DND-41 (cell line): Measurements from ENCODE around the gene CTIF.

ENCODE experiments used
- ATAC-seq: fragments of 200-7000 bp; cut with Tn5 transposase; 3 replicates; pipeline ENCODE4 v1.9.1; 2021; ENCODE audit warnings: low read depth; ENCODE audit not compliant: insufficient read depth
- DNase-seq: peaks from one replicate; pipeline ENCODE4 v3.0.0-alpha.2; 2020
- H2AFZ ChIP-seq: 2 replicates; pipeline ENCODE4 v1.6.0; 2012; ENCODE audit warnings: low read depth, low read length
- H3K27ac ChIP-seq: 2 replicates; pipeline ENCODE4 v1.5.1; 2012; ENCODE audit warnings: low read length, inconsistent platforms
- H3K27me3 ChIP-seq: fragments of 200-600 bp; sonication (generic); 2 replicates; pipeline ENCODE4 v1.6.0; 2012; ENCODE audit warnings: low read length, mild to moderate bottlenecking, inconsistent platforms; ENCODE audit not compliant: insufficient read depth, poor library complexity
- H3K36me3 ChIP-seq: 2 replicates; pipeline ENCODE4 v1.5.1; 2012; ENCODE audit warnings: low read length, inconsistent platforms; ENCODE audit not compliant: insufficient read depth
- H3K4me1 ChIP-seq: 2 replicates; pipeline ENCODE4 v1.5.1; 2012; ENCODE audit warnings: mild to moderate bottlenecking, low read length; ENCODE audit not compliant: insufficient read depth
- H3K4me2 ChIP-seq: 2 replicates; pipeline ENCODE4 v1.6.0; 2012; ENCODE audit warnings: mild to moderate bottlenecking, moderate library complexity, low read length, inconsistent platforms; ENCODE audit not compliant: insufficient read depth
- H3K4me3 ChIP-seq, 2 experiments: fragments of 200-600 bp in 1 of 2; shearing (Covaris generic) in 1 of 2; 2 replicates each; pipeline ENCODE4 v1.5.1; 2012 to 2016; ENCODE audit warnings: inconsistent platforms in 2 of 2, low read length in 2 of 2, mild to moderate bottlenecking in 2 of 2, low read depth in 1 of 2, moderate library complexity in 1 of 2
- H3K79me2 ChIP-seq: 2 replicates; pipeline ENCODE4 v1.6.0; 2012; ENCODE audit warnings: low read length, inconsistent platforms; ENCODE audit not compliant: insufficient read depth
- H3K9ac ChIP-seq: 2 replicates; pipeline ENCODE4 v1.6.0; 2012; ENCODE audit warnings: low read depth, mild to moderate bottlenecking, inconsistent platforms, low read length, moderate library complexity
- H3K9me3 ChIP-seq: 2 replicates; pipeline ENCODE4 v1.5.1; 2012; ENCODE audit warnings: low read length, moderate library complexity, mild to moderate bottlenecking, inconsistent platforms; ENCODE audit not compliant: insufficient read depth, severe bottlenecking
- H4K20me1 ChIP-seq: 2 replicates; pipeline ENCODE4 v1.6.0; 2012; ENCODE audit warnings: low read length; ENCODE audit not compliant: insufficient read depth
- EZH2 ChIP-seq: IDR thresholded peaks from 3 replicates; pipeline ENCODE4 v1.6.1; 2012; ENCODE audit warnings: borderline replicate concordance, low read depth, mild to moderate bottlenecking, moderate library complexity, low read length, inconsistent platforms; ENCODE audit not compliant: severe bottlenecking
- TF ChIP-seq, protein P1 (sequence below): IDR thresholded peaks from 2 replicates; pipeline ENCODE4 v1.5.1; 2012; ENCODE audit warnings: borderline replicate concordance, low read length, moderate library complexity, mild to moderate bottlenecking; ENCODE audit not compliant: poor library complexity, severe bottlenecking; ENCODE audit errors: extremely low read depth

The CTIF gene

GRCh38 chr18:48757367-48757766, 218.5 kb downstream of the CTIF start:
- H3K9ac ChIP-seq, result no peak overlapping the region
- H3K4me1 ChIP-seq, result no peaks in the 10 kb centered on the region
- H3K27me3 ChIP-seq, result no peaks in the 10 kb centered on the region
- DNase-seq (no peak), ATAC-seq (no peak)
- no peak overlapping the region for H2AFZ ChIP-seq
- no peak overlapping the region for H3K4me2 ChIP-seq
- H3K4me3 ChIP-seq, result no peak overlapping the region
- no peaks in the 10 kb centered on the region for H3K36me3 ChIP-seq
- no peaks in the 10 kb centered on the region for H4K20me1 ChIP-seq
- TF ChIP-seq, protein P1, sequence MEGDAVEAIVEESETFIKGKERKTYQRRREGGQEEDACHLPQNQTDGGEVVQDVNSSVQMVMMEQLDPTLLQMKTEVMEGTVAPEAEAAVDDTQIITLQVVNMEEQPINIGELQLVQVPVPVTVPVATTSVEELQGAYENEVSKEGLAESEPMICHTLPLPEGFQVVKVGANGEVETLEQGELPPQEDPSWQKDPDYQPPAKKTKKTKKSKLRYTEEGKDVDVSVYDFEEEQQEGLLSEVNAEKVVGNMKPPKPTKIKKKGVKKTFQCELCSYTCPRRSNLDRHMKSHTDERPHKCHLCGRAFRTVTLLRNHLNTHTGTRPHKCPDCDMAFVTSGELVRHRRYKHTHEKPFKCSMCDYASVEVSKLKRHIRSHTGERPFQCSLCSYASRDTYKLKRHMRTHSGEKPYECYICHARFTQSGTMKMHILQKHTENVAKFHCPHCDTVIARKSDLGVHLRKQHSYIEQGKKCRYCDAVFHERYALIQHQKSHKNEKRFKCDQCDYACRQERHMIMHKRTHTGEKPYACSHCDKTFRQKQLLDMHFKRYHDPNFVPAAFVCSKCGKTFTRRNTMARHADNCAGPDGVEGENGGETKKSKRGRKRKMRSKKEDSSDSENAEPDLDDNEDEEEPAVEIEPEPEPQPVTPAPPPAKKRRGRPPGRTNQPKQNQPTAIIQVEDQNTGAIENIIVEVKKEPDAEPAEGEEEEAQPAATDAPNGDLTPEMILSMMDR, result no peak
- TF ChIP-seq EZH2, result no peak
- no peaks in the 10 kb centered on the region for H3K79me2 ChIP-seq
- H3K27ac ChIP-seq, result no peak overlapping the region
- no peaks in the 10 kb centered on the region for H3K9me3 ChIP-seq

GRCh38 chr18:48757906-48758305, 219.1 kb downstream of the CTIF start:
- Histone ChIP-seq H3K9ac (no peak overlapping the region), H2AFZ (no peak overlapping the region), H3K9me3 (no peaks in the 10 kb centered on the region), H3K4me3 (no peak overlapping the region), H3K79me2 (no peaks in the 10 kb centered on the region), H3K4me2 (no peak overlapping the region), H4K20me1 (no peaks in the 10 kb centered on the region), H3K27me3 (no peaks in the 10 kb centered on the region), H3K4me1 (no peaks in the 10 kb centered on the region), H3K27ac (no peak overlapping the region), H3K36me3 (no peaks in the 10 kb centered on the region)
- TF ChIP-seq EZH2, result no peak
- TF ChIP-seq, protein P1, result no peak
- no peak for ATAC-seq
- no peak for DNase-seq

DNA sequence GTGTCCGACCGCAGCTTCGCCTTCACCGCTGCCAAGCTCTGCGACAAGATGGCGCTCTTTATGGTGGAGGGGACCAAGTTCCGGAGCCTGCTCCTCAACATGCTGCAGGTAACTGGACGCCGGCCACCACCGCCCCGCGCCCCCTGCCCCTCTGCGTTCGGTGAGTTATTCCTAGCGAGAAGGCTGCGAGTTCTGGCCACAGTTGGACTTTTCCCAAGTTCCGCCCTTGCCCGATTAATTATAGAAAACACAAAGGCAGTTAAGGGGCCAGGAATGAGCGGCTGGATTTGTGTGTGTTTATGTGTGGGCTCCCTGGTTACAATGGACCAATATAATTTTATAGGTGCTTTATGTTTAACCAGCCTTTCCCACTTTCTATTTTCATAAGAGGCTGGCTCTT, 222.8 kb downstream of the CTIF start:
- no peaks in the 10 kb centered on the region for H3K9me3 ChIP-seq
- no peak overlapping the region for H3K9ac ChIP-seq
- ATAC-seq (no peak), DNase-seq (no peak)
- H3K79me2 ChIP-seq, result no peaks in the 10 kb centered on the region
- H2AFZ ChIP-seq, result no peak overlapping the region
- H3K36me3 ChIP-seq, result no peaks in the 10 kb centered on the region
- TF ChIP-seq EZH2, result no peak
- TF ChIP-seq, protein P1, result no peak
- no peak overlapping the region for H3K27ac ChIP-seq
- no peaks in the 10 kb centered on the region for H3K27me3 ChIP-seq
- no peaks in the 10 kb centered on the region for H4K20me1 ChIP-seq
- H3K4me2 ChIP-seq, result no peak overlapping the region
- H3K4me1 ChIP-seq, result no peaks in the 10 kb centered on the region
- no peak overlapping the region for H3K4me3 ChIP-seq

DNA sequence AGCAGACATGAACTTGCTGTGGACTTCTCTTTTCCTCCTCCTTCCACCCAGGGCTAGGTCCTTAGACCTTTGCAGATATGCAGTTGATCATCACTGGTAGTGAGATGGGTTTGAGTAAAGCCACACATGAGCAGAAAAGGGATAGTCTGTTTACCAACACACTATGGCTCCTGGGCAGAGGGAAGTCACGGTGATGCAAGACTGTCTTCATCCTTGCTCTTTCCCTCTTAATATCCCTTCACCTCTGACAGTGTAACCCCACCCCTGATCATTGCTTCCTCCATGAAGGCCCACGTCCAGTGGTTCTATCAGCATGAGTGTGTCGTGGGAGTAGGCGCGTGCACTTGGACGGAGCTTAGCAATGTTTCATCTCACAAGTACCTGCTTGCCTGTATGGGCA, 223.2 kb downstream of the CTIF start:
- no peak overlapping the region for H3K4me3 ChIP-seq
- H3K9ac ChIP-seq, result no peak overlapping the region
- no peak overlapping the region for H3K4me2 ChIP-seq
- TF ChIP-seq, protein P1, result no peak
- no peak for TF ChIP-seq EZH2
- ATAC-seq (no peak), DNase-seq (no peak)
- no peaks in the 10 kb centered on the region for H3K9me3 ChIP-seq
- no peaks in the 10 kb centered on the region for H3K4me1 ChIP-seq
- no peak overlapping the region for H3K27ac ChIP-seq
- H3K27me3 ChIP-seq, result no peaks in the 10 kb centered on the region
- H3K36me3 ChIP-seq, result no peaks in the 10 kb centered on the region
- H3K79me2 ChIP-seq, result no peaks in the 10 kb centered on the region
- no peaks in the 10 kb centered on the region for H4K20me1 ChIP-seq
- H2AFZ ChIP-seq, result no peak overlapping the region
